Endometrium (tissue), 2 donors: ENCODE results near the gene EIF3J.
"Not testable (repeated sequence)": the region's sequence is repeated elsewhere in the genome, so short reads cannot be mapped to it uniquely, and the experiment has no call there.

Experiments
- FAIRE-seq: peaks from 2 replicates; lab custom pipeline; 2012; peaks lifted over from hg19 to GRCh38; lab: Jason Lieb, UNC
- donor health status: control.
- donor health status: control.

The EIF3J gene

GRCh38 chr15:44536962-44537734, at the start of gene EIF3J:
TSS of gene EIF3J (plus strand) at chr15:44537147. CDS start at chr15:44537195, 48 bp downstream.
- FAIRE-seq: no peak

- FAIRE-seq: no peak
These were observed 47.5 kb upstream of the EIF3J start for GRCh38 chr15:44489464-44489863.

GRCh38 chr15:44490622-44491021, 46.3 kb upstream of the EIF3J start:
- FAIRE-seq: no peak

DNA sequence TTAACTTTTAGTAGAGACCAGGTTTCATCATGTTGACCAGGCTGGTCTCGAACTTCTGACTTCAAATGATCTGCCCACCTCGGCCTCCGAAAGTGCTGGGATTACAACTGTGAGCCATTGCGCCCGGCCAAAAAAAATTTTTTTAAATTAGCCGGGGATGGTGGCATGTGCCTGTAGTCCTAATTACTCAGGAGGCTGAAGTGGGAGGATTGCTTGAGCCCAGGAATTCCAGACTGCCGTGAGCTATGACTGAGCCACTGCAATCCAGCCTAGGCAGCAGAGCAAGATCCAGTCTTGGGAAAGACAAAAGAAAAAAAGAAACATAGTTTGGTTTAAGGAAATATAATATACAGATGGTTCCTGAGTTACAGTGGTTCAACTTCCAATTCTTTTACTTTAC, 44.9 kb upstream of the EIF3J start:
- no peak for FAIRE-seq

DNA sequence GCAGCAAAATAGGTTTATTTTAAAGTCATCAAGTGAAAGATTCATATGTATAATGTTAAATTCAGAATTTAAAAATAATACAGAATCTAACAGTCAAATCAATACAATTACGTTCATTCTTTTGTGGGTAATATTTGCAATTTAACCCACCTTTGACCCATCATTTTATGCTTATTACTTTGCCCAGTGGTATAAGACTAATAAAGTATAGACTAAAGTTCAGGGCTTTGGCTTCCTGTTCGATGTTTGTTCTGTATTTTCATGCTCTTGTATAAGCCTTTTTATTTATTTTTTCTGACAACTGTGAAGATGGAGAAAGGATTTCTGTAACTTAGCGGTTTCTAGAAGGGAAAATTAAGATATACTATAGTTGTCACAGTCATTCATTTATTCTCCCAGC, 44.3 kb upstream of the EIF3J start:
- FAIRE-seq: no peak

DNA sequence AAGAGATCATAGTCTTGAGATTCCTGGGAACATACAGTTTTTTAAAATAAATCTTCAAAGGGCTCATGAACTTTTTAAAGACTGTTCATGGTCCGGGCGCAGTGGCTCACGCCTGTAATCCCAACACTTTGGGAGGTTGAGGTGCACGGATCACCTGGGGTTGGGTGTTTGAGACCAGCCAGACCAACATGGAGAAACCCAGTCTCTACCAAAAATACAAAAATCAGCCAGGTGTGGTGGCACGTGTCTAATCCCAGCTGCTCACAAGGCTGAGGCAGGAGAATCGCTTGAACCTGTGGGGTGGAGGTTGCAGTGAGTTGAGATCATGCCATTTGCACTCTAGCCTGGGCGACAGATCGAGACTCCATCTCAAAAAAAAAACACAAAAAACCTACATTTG, 41.4 kb upstream of the EIF3J start:
- no peak for FAIRE-seq

GRCh38 chr15:44500555-44500954, 36.4 kb upstream of the EIF3J start:
- no peak for FAIRE-seq

- peak; percentile 18 for FAIRE-seq
These were observed 35.1 kb upstream of the EIF3J start for GRCh38 chr15:44501768-44502366.

- FAIRE-seq: no peak
These were observed 20.5 kb upstream of the EIF3J start for GRCh38 chr15:44516436-44516835.

GRCh38 chr15:44519537-44519936, 17.4 kb upstream of the EIF3J start:
- FAIRE-seq: peak; percentile 88

GRCh38 chr15:44525018-44525417, 11.9 kb upstream of the EIF3J start:
- FAIRE-seq: no peak

DNA sequence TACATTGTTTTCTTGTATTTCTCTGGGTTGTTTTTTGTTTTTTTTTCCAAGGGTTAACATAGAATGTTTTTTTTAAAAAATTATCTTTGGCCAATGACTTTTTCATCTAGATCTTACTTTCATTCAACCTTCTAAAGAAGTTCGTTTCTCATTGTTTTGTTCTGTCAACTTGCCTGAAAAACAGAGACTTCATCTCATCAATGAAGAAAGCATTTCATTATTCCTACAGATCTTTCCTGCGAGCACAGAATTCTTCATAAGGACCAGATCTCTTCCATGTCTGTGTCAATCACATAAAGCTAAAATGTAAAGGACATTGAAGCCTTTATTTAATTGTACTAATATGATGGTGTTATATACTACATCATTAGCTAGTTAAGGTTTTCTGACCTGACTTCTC, 9.7 kb upstream of the EIF3J start:
- peak; percentile 4 for FAIRE-seq

- FAIRE-seq: no peak
These were observed 6.9 kb upstream of the EIF3J start for GRCh38 chr15:44529864-44530604.

- no peak for FAIRE-seq
These were observed 6.3 kb upstream of the EIF3J start for GRCh38 chr15:44530653-44531052.

- FAIRE-seq: not testable (repeated sequence)
These were observed 4.7 kb upstream of the EIF3J start for GRCh38 chr15:44532275-44532674.

GRCh38 chr15:44532689-44533088, 4.3 kb upstream of the EIF3J start:
- no peak for FAIRE-seq

DNA sequence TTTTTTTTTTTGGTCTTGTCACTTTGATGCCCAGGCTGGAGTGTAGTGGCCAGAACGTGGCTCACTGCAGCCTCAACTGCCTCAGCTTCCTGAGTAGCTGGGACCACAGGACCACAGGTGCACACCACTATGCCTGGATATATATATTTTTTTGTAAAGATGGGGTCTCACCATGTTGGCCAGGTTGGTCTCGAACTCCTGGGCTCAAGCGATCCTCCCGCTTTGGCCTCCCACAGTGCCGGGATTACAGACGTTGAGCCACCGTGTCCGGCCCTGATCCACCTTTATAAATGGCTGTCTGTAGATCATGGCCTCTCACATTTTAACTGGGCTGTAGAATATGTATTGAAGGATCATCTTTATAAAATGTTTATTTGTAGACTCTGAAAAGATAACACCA, 1.9 kb upstream of the EIF3J start:
- no peak for FAIRE-seq

GRCh38 chr15:44535523-44536301, 1.2 kb upstream of the EIF3J start:
- FAIRE-seq: no peak

- FAIRE-seq: no peak
These were observed 515 bp upstream of the EIF3J start for GRCh38 chr15:44536302-44536961.

- no peak for FAIRE-seq
These were observed 841 bp downstream of the EIF3J start for GRCh38 chr15:44537735-44538240.

DNA sequence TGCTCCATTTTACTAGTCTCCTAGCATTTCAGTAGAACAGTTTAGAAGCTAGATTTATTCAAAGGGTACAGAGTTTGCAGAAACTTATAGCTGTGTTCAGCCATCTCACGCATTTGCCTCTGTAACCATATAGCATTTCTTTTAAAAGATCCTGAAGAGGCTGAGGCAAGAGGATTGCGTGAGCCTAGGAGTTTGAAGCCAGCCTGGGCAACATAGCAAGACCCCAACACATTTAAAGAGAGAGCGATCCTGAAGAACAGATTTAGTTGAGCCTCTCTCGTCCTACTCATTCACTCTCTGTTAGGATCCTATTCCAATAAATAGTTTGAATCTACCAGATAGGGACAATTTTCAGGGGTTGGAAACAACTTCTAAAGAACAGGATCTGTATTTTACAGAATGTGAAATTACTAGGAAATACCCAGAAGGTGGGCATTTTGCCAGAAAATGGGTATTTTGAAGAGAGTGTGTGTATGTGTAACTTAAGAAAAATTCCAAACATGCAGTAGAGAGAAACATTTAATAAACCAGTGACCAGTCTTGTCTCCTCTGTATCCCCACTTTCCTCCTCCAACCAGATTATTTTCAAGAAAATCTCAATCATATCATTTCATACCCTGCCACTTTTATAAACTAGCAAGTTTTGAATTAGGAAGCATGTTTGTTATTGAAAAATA, 4.5 kb downstream of the EIF3J start:
- FAIRE-seq: no peak
